Stimulated activated CD4-positive, alpha-beta T cell treated with anti-CD3 and anti-CD28 coated beads, Interleukin-12 subunit alpha, Interleukin-12 subunit beta, amount 100 ng/mL, for 24 hours (primary cell): ENCODE data around the gene PAAF1.
"Not testable (repeated sequence)": the region's sequence is repeated elsewhere in the genome, so short reads cannot be mapped to it uniquely, and the experiment has no call there.

Experiments
- DNase-seq, 2 experiments: peaks; one replicate each; pipeline ENCODE4 v3.0.0-alpha.2; 2020; ENCODE audit warnings: low read depth in 2 of 2

PAAF1 gene

DNA sequence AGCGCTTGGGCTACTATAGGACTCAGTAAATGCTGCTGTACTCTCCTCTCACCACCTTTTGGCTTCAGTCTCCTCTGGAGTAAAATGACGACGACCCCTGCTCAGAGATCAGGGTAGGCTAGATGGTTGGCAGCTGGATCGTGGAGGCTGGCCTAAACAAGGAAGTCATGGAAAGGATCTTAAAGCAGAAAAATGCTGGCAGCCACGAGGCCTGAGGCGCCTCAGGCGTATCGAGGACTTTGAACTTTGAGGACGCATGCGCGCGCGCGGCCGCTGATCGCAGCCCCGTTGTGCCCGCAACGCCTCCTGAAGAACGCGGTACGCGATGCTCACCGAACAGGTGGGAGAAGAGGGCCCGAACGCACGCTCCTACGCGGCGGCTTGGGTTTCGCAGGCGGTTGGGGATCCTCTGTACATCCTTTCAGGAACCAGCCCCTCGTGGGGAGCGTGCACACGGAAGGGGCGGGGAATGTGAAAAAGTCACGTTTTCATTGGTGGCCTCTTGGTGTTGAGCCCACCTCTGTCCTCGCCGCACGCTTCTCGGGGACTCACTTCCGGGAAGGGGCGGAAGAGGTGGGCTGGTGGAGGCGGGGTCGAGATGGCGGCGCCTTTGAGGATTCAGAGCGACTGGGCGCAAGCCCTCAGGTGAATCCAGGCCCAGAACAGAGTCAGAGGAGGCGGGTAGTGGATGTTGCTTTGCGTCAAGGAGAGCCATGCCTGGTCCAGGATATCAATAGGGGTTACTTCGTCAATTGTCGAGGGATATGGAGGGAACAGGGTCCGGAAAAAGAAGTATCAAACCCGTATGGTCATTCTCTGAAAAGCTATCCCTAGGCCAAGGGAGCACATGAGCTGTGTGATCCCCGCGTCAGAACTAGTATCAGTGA, at the start of gene PAAF1, which contains the start of gene COA4:
Gene PAAF1 (plus strand): TSS at position 576 of the 887 bp plus-strand sequence. CDS start 23 bp downstream, at position 599.
Gene COA4 (minus strand): TSS at position 423 of the 887 bp plus-strand sequence. CDS start 3,468 bp downstream, outside the sequence.
- DNase-seq = peak; percentile 87 to 93

GRCh38 chr11:73830261-73830660, 46.5 kb upstream of the PAAF1 start:
- DNase-seq = no peak

- no peak for DNase-seq
These were observed 43.7 kb upstream of the PAAF1 start for GRCh38 chr11:73833067-73833466.

DNA sequence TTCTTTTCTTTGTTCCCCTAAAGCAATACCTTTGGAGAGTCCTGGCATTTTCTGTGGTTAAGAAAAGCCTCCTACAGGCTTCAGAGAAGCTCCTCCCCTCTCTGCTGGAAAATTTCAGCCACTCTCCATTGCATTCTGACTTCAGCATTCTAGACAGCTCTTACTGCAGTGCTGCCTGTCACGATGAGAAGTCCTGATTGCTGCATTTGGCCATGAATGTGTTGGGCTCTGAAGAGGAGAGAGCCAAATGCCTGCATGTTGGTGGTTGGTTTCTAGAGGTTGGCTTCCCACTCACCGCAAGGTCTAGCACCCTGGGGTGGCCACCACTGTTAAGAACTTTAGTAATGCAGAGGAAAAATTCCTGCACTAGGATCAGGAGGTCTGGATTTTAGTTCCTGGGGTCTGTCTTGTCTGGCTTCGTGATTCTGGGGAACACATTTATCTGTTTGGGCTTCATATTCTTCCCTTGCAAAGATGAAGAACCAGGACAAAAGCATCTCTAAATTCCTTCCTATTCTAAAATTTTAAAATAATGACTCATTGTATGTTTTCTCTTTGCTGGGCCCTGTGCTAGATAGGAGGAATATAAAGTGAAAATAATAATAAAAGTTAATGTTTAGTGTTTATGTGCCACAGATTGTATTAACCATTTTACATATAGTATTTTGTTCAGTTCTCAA, 38.2 kb upstream of the PAAF1 start:
- no peak for DNase-seq

DNA sequence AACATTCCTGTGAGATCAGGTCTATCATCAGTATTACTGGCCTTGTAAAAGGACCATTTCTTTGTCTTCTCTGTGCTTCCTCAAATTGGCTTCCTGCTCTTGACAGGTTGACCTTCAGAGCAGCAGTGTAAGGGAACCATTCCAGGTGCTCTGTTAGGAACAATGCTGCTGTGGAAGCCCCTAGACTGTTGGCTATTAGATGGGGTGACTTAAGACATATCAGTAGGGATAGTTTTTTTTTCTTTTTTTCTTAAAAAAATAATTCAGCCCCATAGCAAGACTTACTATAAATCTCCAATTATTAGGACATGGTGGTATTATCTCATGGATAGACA, 37.7 kb upstream of the PAAF1 start:
- DNase-seq = no peak

GRCh38 chr11:73851046-73851764, 25.6 kb upstream of the PAAF1 start:
- DNase-seq = no peak

DNA sequence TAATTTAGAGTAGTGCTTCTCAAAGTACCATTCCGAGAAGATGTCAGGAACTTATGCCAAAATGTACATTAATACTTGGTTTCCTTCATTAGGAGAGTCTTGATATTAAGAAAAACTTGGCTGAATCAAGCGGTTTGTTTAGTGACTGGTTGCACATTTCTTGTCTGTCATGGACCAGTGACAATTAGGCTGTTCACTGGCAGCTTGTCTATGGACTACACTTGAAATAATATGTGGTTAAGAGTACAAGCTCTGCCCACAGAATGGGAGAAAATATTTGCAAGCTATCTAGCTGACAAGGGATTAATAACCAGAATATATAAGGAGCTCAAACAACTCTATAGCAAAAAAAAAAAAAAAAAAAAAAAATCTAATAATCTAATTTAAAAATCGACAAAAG, 24.8 kb upstream of the PAAF1 start:
- DNase-seq = no peak

- DNase-seq = no peak
These were observed 22.1 kb upstream of the PAAF1 start for GRCh38 chr11:73854680-73855079.

GRCh38 chr11:73856031-73856567, 20.7 kb upstream of the PAAF1 start:
- DNase-seq = no peak

DNA sequence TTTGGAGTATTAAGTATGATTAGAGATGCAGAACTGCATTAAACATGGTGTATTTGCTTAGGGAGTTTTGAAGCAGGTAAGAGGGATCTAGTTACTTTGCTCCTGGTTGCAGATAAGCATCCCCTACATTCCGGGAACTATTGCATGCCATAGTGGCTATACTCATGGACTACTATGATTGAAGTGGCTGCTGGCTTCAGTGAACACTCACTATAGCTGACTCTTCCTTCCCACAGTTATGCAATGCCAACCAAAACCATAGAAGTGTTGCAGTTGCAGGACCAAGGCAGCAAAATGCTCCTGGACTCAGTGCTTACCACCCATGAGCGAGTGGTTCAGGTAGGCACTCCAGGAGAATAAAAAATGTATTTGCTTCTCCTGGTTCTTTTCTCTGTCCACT, 17.1 kb upstream of the PAAF1 start:
- no peak for DNase-seq

- DNase-seq = no peak
These were observed 16.6 kb upstream of the PAAF1 start for GRCh38 chr11:73860202-73860601.

DNA sequence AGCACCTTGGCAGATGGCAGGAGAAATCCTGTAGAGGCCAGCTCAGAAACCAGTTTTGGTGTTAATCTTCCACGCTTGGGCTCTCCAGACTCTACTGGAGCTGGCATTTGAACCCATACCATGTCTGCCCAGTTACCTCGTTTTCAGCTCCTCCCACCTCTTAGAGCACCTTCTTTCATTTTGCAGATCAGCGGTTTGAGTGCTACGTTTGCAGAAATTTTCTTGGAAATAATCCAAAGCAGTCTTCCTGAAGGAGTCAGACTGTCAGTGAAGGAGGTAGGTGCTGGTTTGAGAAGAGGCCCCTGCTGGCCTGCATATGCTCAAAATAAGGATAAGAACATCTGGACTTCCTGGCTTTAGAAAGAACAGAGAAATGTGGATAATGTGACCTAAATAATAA, 13.8 kb upstream of the PAAF1 start:
- DNase-seq = no peak

DNA sequence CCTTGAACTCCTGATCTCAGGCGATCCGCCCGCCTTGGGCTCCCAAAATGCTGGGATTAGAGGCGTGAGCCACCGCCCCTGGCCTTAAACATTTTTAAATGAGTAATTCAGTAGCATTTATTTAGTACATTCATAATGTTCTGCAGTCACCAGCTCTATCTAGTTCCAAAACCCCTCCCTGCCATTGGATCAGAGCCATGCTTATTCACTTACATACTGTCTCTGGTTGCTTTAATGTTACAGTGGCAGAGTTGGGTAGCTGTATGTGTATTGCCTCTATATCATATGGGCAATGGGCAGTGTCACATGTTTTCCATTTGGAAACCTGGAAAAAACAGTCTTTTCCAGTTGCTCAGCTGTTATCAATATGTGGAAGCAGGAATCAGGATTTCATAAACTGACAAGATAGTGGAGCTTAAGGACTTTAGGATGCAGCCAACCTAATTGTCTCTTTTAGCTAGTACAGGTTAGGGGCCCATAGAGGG, 10.7 kb upstream of the PAAF1 start:
- DNase-seq = no peak

- no peak for DNase-seq
These were observed 10.2 kb upstream of the PAAF1 start for GRCh38 chr11:73866586-73866996.

- DNase-seq = no peak
These were observed 7.4 kb upstream of the PAAF1 start for GRCh38 chr11:73869332-73869949.

DNA sequence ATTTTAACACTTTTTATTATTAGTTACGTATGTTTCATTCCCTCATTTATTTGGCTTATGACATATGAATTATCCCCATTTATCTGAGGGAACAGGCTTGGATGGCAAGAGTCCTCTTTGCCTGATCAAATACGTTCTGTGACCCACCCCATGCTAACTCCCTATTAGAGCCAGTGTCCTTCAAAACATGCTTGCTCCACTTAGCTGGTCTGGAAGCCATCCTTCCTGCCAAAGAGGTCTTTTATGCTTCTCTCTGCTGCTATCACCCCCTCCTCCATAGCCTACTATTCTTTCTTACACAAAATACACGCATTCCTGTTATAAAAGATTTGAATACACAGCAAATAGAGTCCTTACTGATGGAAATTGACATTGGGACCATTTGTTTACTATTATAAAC, 6.5 kb upstream of the PAAF1 start:
- no peak for DNase-seq

- DNase-seq = no peak
These were observed 3.9 kb upstream of the PAAF1 start for GRCh38 chr11:73872749-73873357.

DNA sequence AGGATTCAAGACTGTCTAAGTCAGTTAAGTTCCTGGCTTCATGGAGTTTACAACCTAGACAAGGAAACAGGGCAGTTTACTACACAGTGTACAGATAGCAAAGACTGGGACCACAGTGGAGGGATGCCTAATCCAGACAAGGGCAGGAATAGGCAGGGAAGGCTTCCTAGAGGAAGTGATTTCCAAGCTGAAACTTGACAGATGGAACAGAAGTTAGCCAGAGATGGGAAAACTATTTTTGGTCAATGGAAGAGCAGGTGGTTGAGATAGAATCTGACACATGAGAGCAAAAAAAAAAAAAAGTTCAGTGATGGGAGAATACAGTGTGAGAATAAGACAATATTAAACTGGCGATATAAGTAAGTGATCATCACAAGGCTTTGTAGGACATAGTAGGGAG, 1.4 kb upstream of the PAAF1 start:
- no peak for DNase-seq

DNA sequence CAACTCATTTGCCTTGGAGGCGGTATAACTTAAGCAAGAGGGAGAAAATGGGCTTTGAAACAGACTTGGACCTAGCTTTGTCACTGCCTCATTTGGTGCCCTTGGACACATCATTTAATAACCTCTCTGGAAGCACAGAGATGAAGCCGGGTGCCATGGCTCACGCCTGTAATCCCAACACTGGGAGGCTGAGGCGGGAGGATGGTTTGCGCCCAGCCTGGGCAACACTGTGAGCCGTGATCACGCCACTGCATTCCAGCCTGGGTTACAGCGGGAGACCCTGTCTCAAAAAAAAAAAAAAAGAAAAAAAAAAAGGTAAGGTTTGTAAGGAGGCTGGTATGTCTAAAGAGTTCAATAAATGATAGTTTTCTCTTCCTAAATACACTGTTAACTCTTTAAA, 959 bp upstream of the PAAF1 start:
- DNase-seq = peak in 1 of 2 experiments; percentile 2

DNA sequence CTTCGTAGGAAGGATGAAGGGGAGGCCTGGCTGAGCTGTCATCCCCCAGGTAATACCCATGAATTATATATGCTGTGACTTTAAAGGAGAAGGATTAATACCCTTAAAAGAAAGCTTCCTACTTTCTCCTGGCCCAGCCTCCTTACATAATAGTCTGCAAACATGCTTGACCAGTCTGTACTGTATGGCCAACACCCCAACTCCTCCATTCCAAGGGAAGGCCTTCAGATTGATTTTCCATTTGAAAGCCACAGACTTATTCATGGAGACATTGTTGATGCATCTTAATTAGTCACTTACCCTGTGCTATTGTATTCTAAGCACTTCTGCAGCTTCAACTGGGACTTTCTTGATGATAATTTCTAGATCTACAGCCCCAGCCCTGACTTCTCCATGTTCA, 2.0 kb downstream of the PAAF1 start:
- no peak for DNase-seq

- not testable (repeated sequence) for DNase-seq
These were observed 3.6 kb downstream of the PAAF1 start for GRCh38 chr11:73880449-73880848.
